ENCODE results near the gene CES5A. TPM values are rescaled to one million over a fixed set of nuclear protein-coding genes. Genes with fewer than 3 reads are reported as not detected.

The CES5A gene
- total and polyA plus RNA-seq, 2 of the 8 experiments (the other 6 are each of a cell fraction or from before 2014, with no cell fraction given) = not detected

GRCh38 chr16:55825115-55825728 lies 50.0 kb downstream of the CES5A start:
- no peak overlapping the region for H2BK120ac ChIP-seq (replicated peaks; ENCODE audit: low read depth, low read length)

More at GRCh38 chr16:55825115-55825728, 50.0 kb downstream of the CES5A start:
- H3K4me3 ChIP-seq (ENCODE audit: extremely low read depth in 1 of 4, insufficient read depth in 2 of 4, low read depth in 3 of 4, low read length in 4 of 4) = no peak overlapping the region
- ChIA-PET CTCF (ENCODE audit: partially characterized antibody) (interaction anchor here (1.0 to 1.9 kb wide), 4 partner anchors 17 to 252 kb away, joined by 3 to 7 read pairs (median 3); no protein-coding TSS in a partner anchor), POLR2A (ENCODE audit: partially characterized antibody) (no interaction called here)
- DNase-seq (ENCODE audit: low read depth in 1 of 2, low spot score in 2 of 2) = no peak
- no peak overlapping the region for H4K8ac ChIP-seq (ENCODE audit: extremely low read depth, insufficient read depth, low read length)
- no peak overlapping the region for H3K4me2 ChIP-seq (ENCODE audit: insufficient read depth in 1 of 2, low read depth in 2 of 2, low read length in 2 of 2)
- no peak overlapping the region for H2AFZ ChIP-seq (ENCODE audit: low read length)
- no peaks in the 10 kb centered on the region for H4K20me1 ChIP-seq (replicated peaks in 1 of 2; ENCODE audit: control insufficient read depth in 1 of 2, insufficient read depth in 2 of 2, low read length in 2 of 2)
- no peaks in the 10 kb centered on the region for H3K79me2 ChIP-seq (ENCODE audit: control insufficient read depth in 1 of 2, insufficient read depth in 2 of 2, low read length in 2 of 2)
- H4K5ac ChIP-seq (ENCODE audit: insufficient read length, low read depth, low read length) = no peak overlapping the region
- H3K14ac ChIP-seq (ENCODE audit: insufficient read length) = no peak overlapping the region
- H3K4ac ChIP-seq (replicated peaks; ENCODE audit: insufficient read length, low read depth, low read length) = no peak overlapping the region
- no peaks in the 10 kb centered on the region for H3K4me1 ChIP-seq (replicated peaks in 1 of 4; ENCODE audit: control insufficient read depth in 3 of 4, insufficient read depth in 4 of 4, low read length in 3 of 4)
- FAIRE-seq = no peak
- H2BK5ac ChIP-seq (ENCODE audit: low read depth, low read length) = no peak overlapping the region
- no peak overlapping the region for H3K9ac ChIP-seq (replicated peaks in 1 of 4; ENCODE audit: extremely low read depth in 1 of 4, low read depth in 3 of 4, low read length in 3 of 4)
- H3K79me1 ChIP-seq (ENCODE audit: low read depth, low read length) = no peaks in the 10 kb centered on the region
- no peaks in the 10 kb centered on the region for H3K9me3 ChIP-seq (ENCODE audit: insufficient read depth in 2 of 2, low read depth in 1 of 2, low read length in 1 of 2)
- no peaks in the 10 kb centered on the region for H3K27me3 ChIP-seq (replicated peaks in 1 of 4; ENCODE audit: control insufficient read depth in 3 of 4, extremely low read depth in 1 of 4, insufficient read depth in 3 of 4, low read length in 3 of 4)
- no peak for TF ChIP-seq MAX (IDR thresholded peaks at IDR 0.05)
- TF ChIP-seq EP300 (IDR thresholded peaks at IDR 0.05; ENCODE audit: borderline replicate concordance in 1 of 2, low read depth in 2 of 2, low read length in 2 of 2) = no peak
- no peak for TF ChIP-seq SUZ12 (IDR thresholded peaks at IDR 0.05; ENCODE audit: low read length)
- TF ChIP-seq SIRT6 (IDR thresholded peaks at IDR 0.05; ENCODE audit: low read length) = no peak
- TF ChIP-seq, protein P1, sequence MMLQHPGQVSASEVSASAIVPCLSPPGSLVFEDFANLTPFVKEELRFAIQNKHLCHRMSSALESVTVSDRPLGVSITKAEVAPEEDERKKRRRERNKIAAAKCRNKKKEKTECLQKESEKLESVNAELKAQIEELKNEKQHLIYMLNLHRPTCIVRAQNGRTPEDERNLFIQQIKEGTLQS (IDR thresholded peaks at IDR 0.05; ENCODE audit: insufficient read depth, low read depth, low read length) = no peak
- TF ChIP-seq HDAC2 (IDR thresholded peaks at IDR 0.05; ENCODE audit: borderline replicate concordance in 1 of 2, low read depth in 2 of 2, low read length in 2 of 2) = no peak
- TF ChIP-seq CEBPB (IDR thresholded peaks at IDR 0.05; ENCODE audit: low read depth, low read length) = no peak
- TF ChIP-seq SRF (IDR thresholded peaks at IDR 0.05; ENCODE audit: low read depth, low read length) = no peak
- no peak for TF ChIP-seq SIX5 (IDR thresholded peaks at IDR 0.05; ENCODE audit: low read depth, low read length)
- TF ChIP-seq FOSL1 (IDR thresholded peaks at IDR 0.05; ENCODE audit: insufficient read depth, low read depth, low read length) = no peak
- TF ChIP-seq RBBP5 (IDR thresholded peaks at IDR 0.05; ENCODE audit: borderline replicate concordance, low read depth, low read length) = no peak
- TF ChIP-seq BRCA1 (IDR thresholded peaks at IDR 0.05; ENCODE audit: low read depth, low read length) = no peak
- H3K23ac ChIP-seq (ENCODE audit: insufficient read length) = no peak overlapping the region
- WGBS, 2 experiments (ENCODE audit: extremely low coverage in 1 of 2, insufficient coverage in 1 of 2, insufficient read length in 1 of 2, insufficient replicate concordance in 2 of 2, low coverage in 1 of 2, low lambda C conversion rate in 2 of 2, missing lambda C conversion rate in 1 of 2) = 85% methylated on average over 5 of the region's 6 CpGs; no CpG with 5 or more reads in 1 of the 2 experiments
- H3K23me2 ChIP-seq (ENCODE audit: low read depth, low read length) = no peaks in the 10 kb centered on the region
- H2BK15ac ChIP-seq (ENCODE audit: low read length) = no peak overlapping the region
- no peak overlapping the region for H4K91ac ChIP-seq (replicated peaks; ENCODE audit: insufficient read length, low read length)
- no peak overlapping the region for H2BK12ac ChIP-seq (ENCODE audit: low read depth, low read length)
- no peak overlapping the region for H2AK5ac ChIP-seq (ENCODE audit: low read depth, low read length)
- H2BK20ac ChIP-seq (ENCODE audit: low read length) = no peak overlapping the region
- no peaks in the 10 kb centered on the region for H3K36me3 ChIP-seq (ENCODE audit: control insufficient read depth in 2 of 4, insufficient read depth in 4 of 4, low read length in 3 of 4)
- no peak overlapping the region for H3K27ac ChIP-seq (ENCODE audit: low read depth, low read length)
- no peak overlapping the region for H3K56ac ChIP-seq (replicated peaks; ENCODE audit: insufficient read length, low read depth, low read length)
- no peak overlapping the region for H3K18ac ChIP-seq (ENCODE audit: extremely low read depth, low read length)

Data from H1 (cell line).